ENCODE measurements around the gene PCAT7.
"Not testable (repeated sequence)": the region's sequence is repeated elsewhere in the genome, so short reads cannot be mapped to it uniquely, and the experiment has no call there.

The PCAT7 gene

GRCh38 chr9:94554439-94555331 is at the start of gene PCAT7:
PCAT7 (plus strand) TSS chr9:94555083.
- peak; percentile 76 for DNase-seq (ENCODE audit: low read depth)

- not testable (repeated sequence) for DNase-seq (ENCODE audit: low read depth)
Measured at GRCh38 chr9:94506370-94506769, 48.5 kb upstream of the PCAT7 start.

- DNase-seq (ENCODE audit: low read depth) = no peak
Measured at GRCh38 chr9:94507531-94508258, 47.2 kb upstream of the PCAT7 start.

- DNase-seq (ENCODE audit: low read depth) = peak; percentile 42
Measured at GRCh38 chr9:94511134-94511954, 43.5 kb upstream of the PCAT7 start.

- no peak for DNase-seq (ENCODE audit: low read depth)
Measured at GRCh38 chr9:94511955-94512265, 43.0 kb upstream of the PCAT7 start.

- no peak for DNase-seq (ENCODE audit: low read depth)
Measured at GRCh38 chr9:94514722-94515121, 40.2 kb upstream of the PCAT7 start.

- no peak for DNase-seq (ENCODE audit: low read depth)
Measured at GRCh38 chr9:94517254-94517653, 37.6 kb upstream of the PCAT7 start.

GRCh38 chr9:94525396-94526035 is 29.4 kb upstream of the PCAT7 start:
- DNase-seq (ENCODE audit: low read depth) = no peak

GRCh38 chr9:94526271-94526670 is 28.6 kb upstream of the PCAT7 start:
- DNase-seq (ENCODE audit: low read depth) = no peak

- DNase-seq (ENCODE audit: low read depth) = no peak
Measured at GRCh38 chr9:94526951-94527350, 27.9 kb upstream of the PCAT7 start.

- no peak for DNase-seq (ENCODE audit: low read depth)
Measured at GRCh38 chr9:94528886-94529285, 26.0 kb upstream of the PCAT7 start.

- DNase-seq (ENCODE audit: low read depth) = no peak
Measured at GRCh38 chr9:94533155-94533554, 21.7 kb upstream of the PCAT7 start.

GRCh38 chr9:94533601-94534000 is 21.3 kb upstream of the PCAT7 start:
- no peak for DNase-seq (ENCODE audit: low read depth)

- peak; percentile 15 for DNase-seq (ENCODE audit: low read depth)
Measured at GRCh38 chr9:94534901-94535300, 20.0 kb upstream of the PCAT7 start.

- DNase-seq (ENCODE audit: low read depth) = no peak
Measured at GRCh38 chr9:94538908-94539307, 16.0 kb upstream of the PCAT7 start.

- not testable (repeated sequence) for DNase-seq (ENCODE audit: low read depth)
Measured at GRCh38 chr9:94544335-94544734, 10.5 kb upstream of the PCAT7 start.

- DNase-seq (ENCODE audit: low read depth) = no peak
Measured at GRCh38 chr9:94545940-94546339, 8.9 kb upstream of the PCAT7 start.

GRCh38 chr9:94553029-94553938 is 1.6 kb upstream of the PCAT7 start:
- no peak for DNase-seq (ENCODE audit: low read depth)

- no peak for DNase-seq (ENCODE audit: low read depth)
Measured at GRCh38 chr9:94554078-94554438, 825 bp upstream of the PCAT7 start.

GRCh38 chr9:94557376-94557775 is 2.5 kb downstream of the PCAT7 start:
- DNase-seq (ENCODE audit: low read depth) = no peak

- DNase-seq (ENCODE audit: low read depth) = no peak
Measured at GRCh38 chr9:94560237-94560636, 5.4 kb downstream of the PCAT7 start.

Data from EH (cell line).